ENCODE data around the gene COQ4.
"Not testable (repeated sequence)": the region's sequence is repeated elsewhere in the genome, so short reads cannot be mapped to it uniquely, and the experiment has no call there.

Gene COQ4

GRCh38 chr9:128304136-128304970, 18.3 kb upstream of the COQ4 start:
- no peak for DNase-seq

- DNase-seq: no peak
These were observed 17.7 kb upstream of the COQ4 start for GRCh38 chr9:128304971-128305288.

GRCh38 chr9:128309551-128309950, 13.1 kb upstream of the COQ4 start:
- no peak for DNase-seq

- no peak for DNase-seq
These were observed 12.2 kb upstream of the COQ4 start for GRCh38 chr9:128310461-128310860.

- no peak for DNase-seq
These were observed 7.9 kb upstream of the COQ4 start for GRCh38 chr9:128314697-128315096.

GRCh38 chr9:128316421-128316820, 6.2 kb upstream of the COQ4 start:
- no peak for DNase-seq

GRCh38 chr9:128317629-128318028, 5.0 kb upstream of the COQ4 start:
- DNase-seq: no peak

- no peak for DNase-seq
These were observed 1.3 kb upstream of the COQ4 start for GRCh38 chr9:128321343-128321742.

- DNase-seq: no peak
These were observed 698 bp upstream of the COQ4 start for GRCh38 chr9:128321879-128322403.

GRCh38 chr9:128323212-128323730, 632 bp downstream of the COQ4 start:
- no peak for DNase-seq

GRCh38 chr9:128323791-128324190, 1.2 kb downstream of the COQ4 start:
- DNase-seq: no peak

- DNase-seq: no peak
These were observed 1.8 kb downstream of the COQ4 start for GRCh38 chr9:128324401-128324800.

- DNase-seq: no peak
These were observed 3.0 kb downstream of the COQ4 start for GRCh38 chr9:128325629-128326028.

GRCh38 chr9:128333451-128333869, 10.8 kb downstream of the COQ4 start:
- no peak for DNase-seq

- no peak for DNase-seq
These were observed 12.5 kb downstream of the COQ4 start for GRCh38 chr9:128335161-128335560.

- no peak for DNase-seq
These were observed 13.3 kb downstream of the COQ4 start for GRCh38 chr9:128335914-128336313.

- no peak for DNase-seq
These were observed 15.3 kb downstream of the COQ4 start for GRCh38 chr9:128337936-128338335.

GRCh38 chr9:128338852-128339614, 16.4 kb downstream of the COQ4 start:
- not testable (repeated sequence) for DNase-seq

- DNase-seq: peak; percentile 87
These were observed 17.4 kb downstream of the COQ4 start, which contains the start of gene SLC27A4 for GRCh38 chr9:128339761-128340690. Gene SLC27A4 (plus strand): TSS chr9:128340527. CDS start chr9:128343133, 2,606 bp downstream.

- no peak for DNase-seq
These were observed 18.2 kb downstream of the COQ4 start for GRCh38 chr9:128340691-128341434.

GRCh38 chr9:128341435-128341849, 18.8 kb downstream of the COQ4 start:
- DNase-seq: peak; percentile 76
